Measurements from ENCODE around the gene RPS14. TPM values are rescaled to one million over a fixed set of nuclear protein-coding genes. Genes with fewer than 3 reads are reported as not detected.

RPS14 gene
- total and polyA plus RNA-seq, 8 donors: 1,164 to 2,138 (median 1,539) TPM

DNA sequence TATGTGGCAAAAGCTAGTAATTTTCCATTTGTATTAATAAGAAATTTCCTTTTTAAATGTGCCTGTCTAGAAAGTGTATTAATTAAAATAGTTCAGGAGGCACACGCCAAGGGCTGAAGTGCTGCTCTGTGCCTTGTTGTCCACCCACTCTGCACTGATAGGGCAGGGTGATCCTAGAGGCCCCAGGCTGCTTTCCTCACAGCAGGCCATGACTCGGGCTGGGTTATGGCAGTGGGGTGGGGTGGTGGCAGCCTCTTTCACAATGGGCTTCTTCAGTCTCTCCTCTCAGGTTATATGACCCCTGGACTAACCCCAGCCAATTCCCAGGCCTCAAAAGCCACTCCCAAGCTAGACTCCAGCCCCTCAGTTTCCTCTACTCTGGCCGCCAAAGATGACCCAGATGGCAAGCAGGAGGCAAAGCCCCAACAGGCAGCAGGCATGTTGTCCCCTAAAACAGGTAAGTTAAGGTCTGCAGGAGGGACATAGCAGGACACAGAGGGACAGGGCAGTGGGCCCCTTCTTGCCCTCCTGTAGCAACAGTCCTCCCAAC is 56.4 kb downstream of the RPS14 start:
- Histone ChIP-seq H3K4me1 (no peaks in the 10 kb centered on the region), H3K27ac (no peak overlapping the region), H3K36me3 (peaks cover 3 to 74% (median 24%) of the 10 kb centered on the region in 3 donors), H3K9me3 (no peaks in the 10 kb centered on the region), H3K4me3 (no peak overlapping the region), H3K27me3 (no peaks in the 10 kb centered on the region)
- 91% methylated on average over 3 of the region's 3 CpGs for WGBS, 2 donors
- TF ChIP-seq CTCF (IDR thresholded peaks at IDR 0.05): no peak
- ATAC-seq (no peak), DNase-seq (no peak), FAIRE-seq (no peak)
- intact Hi-C loops (cut with DNase I): no loop called here

DNA sequence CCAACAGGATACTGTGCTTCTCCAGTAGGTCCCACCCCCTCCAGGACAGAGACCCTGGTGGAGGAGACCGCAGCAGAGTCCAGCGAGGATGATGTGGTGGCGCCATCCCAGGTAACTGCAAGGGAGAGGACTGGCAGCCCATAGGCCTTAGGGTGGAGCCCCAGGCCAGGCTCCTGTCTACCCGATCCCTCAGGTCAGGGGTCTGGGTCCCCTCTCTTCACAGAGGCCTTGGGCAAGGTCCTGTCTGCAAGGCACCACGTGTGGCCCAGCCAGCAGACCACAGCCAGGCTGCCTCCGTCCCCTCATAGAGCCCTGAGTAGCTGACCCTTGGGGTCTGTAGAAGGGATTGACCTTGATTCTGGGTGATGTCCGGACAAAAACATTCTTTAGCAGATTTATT is 56.9 kb downstream of the RPS14 start:
- H3K9me3 ChIP-seq: no peaks in the 10 kb centered on the region
- H3K27ac ChIP-seq: no peak overlapping the region
- no peaks in the 10 kb centered on the region for H3K4me1 ChIP-seq
- no peak for DNase-seq
- no peak overlapping the region for H3K4me3 ChIP-seq
- no peaks in the 10 kb centered on the region for H3K27me3 ChIP-seq
- intact Hi-C loops (cut with DNase I): no loop called here
- FAIRE-seq: no peak
- WGBS, 2 donors: 93 to 95% methylated on average over 7 of the region's 7 CpGs
- ATAC-seq: no peak
- no peak for TF ChIP-seq CTCF (IDR thresholded peaks at IDR 0.05)
- H3K36me3 ChIP-seq: peaks cover 3 to 74% (median 24%) of the 10 kb centered on the region in 3 donors

Other genes starting within 250 kb of the RPS14 start
- gene CAMK2A, start 160.0 kb downstream of the RPS14 start, total RNA-seq: under 1 TPM in 4 of 6 donors, not detected in 2; 0.03 to 0.19 (median 0.06) TPM
- gene CAMK2A, start 160.0 kb downstream of the RPS14 start, polyA plus RNA-seq: under 1 TPM in 1 of 2 donors, not detected in 1; 0.12 TPM
- gene ARSI, start 146.8 kb downstream of the RPS14 start, total RNA-seq: under 1 TPM in 5 of 6 donors, not detected in 1; 0.14 to 0.87 (median 0.24) TPM
- not detected for gene ARSI, start 146.8 kb downstream of the RPS14 start, polyA plus RNA-seq
- 10 to 100 TPM in 5 of 6 donors, 1 to 10 TPM in 1; 8.7 to 19.5 (median 12.8) TPM for gene TCOF1, start 92.0 kb downstream of the RPS14 start, total RNA-seq
- gene TCOF1, start 92.0 kb downstream of the RPS14 start, polyA plus RNA-seq: 10 to 100 TPM; 15.8 to 19.9 TPM
- 1,000 to 10,000 TPM in 1 of 6 donors, 100 to 1,000 TPM in 3, 10 to 100 TPM in 2; 67.2 to 1,206 (median 163) TPM for gene CD74, start 36.8 kb downstream of the RPS14 start, total RNA-seq
- gene CD74, start 36.8 kb downstream of the RPS14 start, polyA plus RNA-seq: 100 to 1,000 TPM; 138 to 141 TPM
- 10 to 100 TPM; 35.5 to 57.2 (median 41.0) TPM for gene NDST1, start 58.4 kb upstream of the RPS14 start, total RNA-seq
- gene NDST1, start 58.4 kb upstream of the RPS14 start, polyA plus RNA-seq: 10 to 100 TPM in 1 of 2 donors, 1 to 10 TPM in 1; 9.9 to 20.2 TPM
- 10 to 100 TPM; 23.3 to 68.3 (median 28.4) TPM for gene SYNPO, start 190.9 kb upstream of the RPS14 start, total RNA-seq
- 10 to 100 TPM; 28.8 TPM for gene SYNPO, start 190.9 kb upstream of the RPS14 start, polyA plus RNA-seq
- under 1 TPM in 5 of 6 donors, not detected in 1; 0.05 to 0.50 (median 0.31) TPM for gene MYOZ3, start 211.5 kb upstream of the RPS14 start, total RNA-seq
- under 1 TPM; 0.23 to 0.28 TPM for gene MYOZ3, start 211.5 kb upstream of the RPS14 start, polyA plus RNA-seq

Data from pancreas (tissue), 10 donors.